Stimulated activated CD4-positive, alpha-beta T cell treated with anti-CD3 and anti-CD28 coated beads, TNF-alpha, amount 100 ng/mL, for 48 hours (primary cell): ENCODE measurements around the gene PIEZO2.

Experiments used
- DNase-seq, 3 donors: peaks; one replicate each; pipeline ENCODE4 v3.0.0-alpha.2; 2020; ENCODE audit warnings: low read depth in 3 of 3

Gene PIEZO2

DNA sequence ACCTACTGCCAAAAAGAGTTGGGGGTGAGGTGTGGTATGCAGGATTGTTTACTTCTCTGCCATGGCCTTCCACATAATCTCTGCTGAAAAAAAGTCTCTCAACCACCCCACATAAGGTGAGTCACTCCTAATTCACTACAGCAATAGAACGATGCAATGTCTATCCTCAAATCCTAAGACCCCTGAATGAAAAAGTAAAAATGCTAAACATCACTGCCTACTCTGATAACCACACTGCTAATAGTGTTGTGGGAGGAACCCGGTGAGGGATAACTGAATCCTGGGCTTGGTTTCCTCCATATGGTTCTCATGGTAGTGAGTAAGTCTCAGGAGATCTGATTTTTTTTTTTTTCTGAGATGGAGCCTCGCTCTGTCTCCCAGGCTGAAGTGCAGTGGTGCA is 252.5 kb downstream of the PIEZO2 start:
- no peak for DNase-seq

- DNase-seq: no peak
Measured at GRCh38 chr18:10895976-10896375, 253.4 kb downstream of the PIEZO2 start.

DNA sequence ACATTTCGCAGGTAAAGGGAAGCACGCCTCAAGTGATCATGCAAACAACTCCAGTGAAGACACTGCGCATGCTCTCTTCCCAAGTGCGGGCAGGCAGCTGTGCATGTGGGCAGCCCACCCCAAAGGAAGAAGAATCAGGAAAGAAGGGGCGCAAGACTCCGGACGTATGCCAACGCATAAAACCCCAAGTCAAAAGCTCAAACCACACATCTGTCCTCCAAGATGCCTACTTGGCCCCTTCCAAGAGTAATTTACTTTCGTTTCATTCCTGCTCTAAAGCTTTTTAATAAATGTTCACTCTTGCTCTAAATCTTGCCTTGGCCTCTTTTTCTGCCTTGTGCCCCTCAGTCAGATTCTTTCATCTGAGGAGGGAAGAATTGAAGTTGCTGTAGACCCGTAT is 254.9 kb downstream of the PIEZO2 start:
- DNase-seq: no peak

GRCh38 chr18:10893761-10894160 is 255.6 kb downstream of the PIEZO2 start:
- DNase-seq: no peak

DNA sequence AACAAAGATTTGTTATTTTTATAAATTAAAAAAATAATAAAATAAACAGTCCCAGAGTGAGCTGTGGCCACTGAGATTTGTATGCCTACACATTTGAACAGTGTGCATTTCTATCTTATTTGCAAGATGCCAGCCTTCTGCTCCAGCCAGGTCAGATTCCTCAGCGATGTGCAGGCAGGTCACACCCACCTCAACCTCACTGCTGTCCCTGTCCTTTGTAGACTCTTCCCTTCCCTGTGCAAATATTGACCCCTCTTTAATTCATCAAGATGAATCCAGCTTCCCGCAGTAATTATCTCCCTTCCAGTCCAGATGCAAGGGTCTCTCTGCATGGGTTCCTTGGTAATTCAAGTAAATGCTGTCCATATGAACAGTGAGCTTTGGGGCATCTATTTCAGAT is 256.2 kb downstream of the PIEZO2 start:
- no peak for DNase-seq

DNA sequence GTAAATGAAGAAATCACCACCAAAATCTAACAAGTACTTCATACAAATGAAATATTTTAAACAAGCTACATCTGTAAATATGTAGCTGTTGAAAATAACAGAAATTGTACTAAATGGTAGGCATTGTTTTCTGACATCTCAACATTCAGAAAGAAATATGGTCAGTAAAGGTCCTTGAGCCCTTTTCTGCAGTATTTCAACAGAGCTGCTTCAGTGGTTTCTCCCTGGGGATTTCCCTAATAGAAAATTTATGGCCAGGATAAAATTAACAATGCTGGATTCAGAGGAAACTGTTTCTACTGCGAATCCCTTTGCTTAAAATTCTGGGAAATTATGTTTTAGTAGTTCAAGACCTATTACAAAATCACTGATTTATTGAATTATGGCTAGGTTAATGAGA is 256.6 kb downstream of the PIEZO2 start:
- no peak for DNase-seq

GRCh38 chr18:10890022-10890421 is 259.3 kb downstream of the PIEZO2 start:
- DNase-seq: no peak

GRCh38 chr18:10878703-10879102 is 270.7 kb downstream of the PIEZO2 start:
- DNase-seq: no peak

DNA sequence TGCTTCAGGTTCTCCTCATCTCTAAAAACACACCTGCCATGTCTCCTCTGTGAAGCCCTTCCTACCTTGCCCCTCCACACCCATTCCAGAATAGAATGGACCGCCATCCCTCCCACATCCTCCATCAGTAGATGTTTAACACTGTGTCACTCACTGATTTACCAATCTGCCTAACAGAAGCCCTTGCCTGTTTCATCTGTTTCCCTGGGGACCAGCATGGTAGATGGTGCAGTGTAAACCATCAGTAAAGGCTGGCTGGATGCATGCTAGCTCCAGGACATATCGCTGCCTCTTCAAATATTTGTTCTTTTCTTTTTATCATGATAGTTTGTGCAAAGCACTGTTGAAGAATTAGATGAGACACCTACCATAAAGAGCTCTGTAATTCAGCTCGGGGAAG is 271.4 kb downstream of the PIEZO2 start:
- no peak for DNase-seq

GRCh38 chr18:10875811-10876210 is 273.6 kb downstream of the PIEZO2 start:
- no peak for DNase-seq

GRCh38 chr18:10872304-10872703 is 277.1 kb downstream of the PIEZO2 start:
- no peak for DNase-seq

GRCh38 chr18:10864722-10865121 is 284.6 kb downstream of the PIEZO2 start:
- DNase-seq: no peak

DNA sequence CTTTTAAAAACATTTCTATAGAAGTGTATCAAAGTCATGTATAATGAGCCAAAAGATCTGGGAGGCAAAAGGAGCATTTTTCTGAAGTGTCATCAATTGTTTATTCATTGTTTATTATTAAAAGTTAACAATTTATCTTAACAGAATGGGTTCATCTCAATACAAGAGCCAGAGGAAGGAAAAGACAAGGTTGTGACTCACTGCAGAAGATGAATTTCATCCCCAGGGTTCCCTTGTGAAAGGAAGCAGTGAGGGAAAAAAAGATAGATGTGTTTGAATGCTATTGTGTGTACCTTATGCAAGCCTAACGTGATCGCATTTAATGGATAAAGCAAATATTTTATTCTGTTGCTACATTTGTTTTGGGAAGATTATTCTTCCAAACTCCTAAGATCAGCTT is 286.3 kb downstream of the PIEZO2 start:
- no peak for DNase-seq

DNA sequence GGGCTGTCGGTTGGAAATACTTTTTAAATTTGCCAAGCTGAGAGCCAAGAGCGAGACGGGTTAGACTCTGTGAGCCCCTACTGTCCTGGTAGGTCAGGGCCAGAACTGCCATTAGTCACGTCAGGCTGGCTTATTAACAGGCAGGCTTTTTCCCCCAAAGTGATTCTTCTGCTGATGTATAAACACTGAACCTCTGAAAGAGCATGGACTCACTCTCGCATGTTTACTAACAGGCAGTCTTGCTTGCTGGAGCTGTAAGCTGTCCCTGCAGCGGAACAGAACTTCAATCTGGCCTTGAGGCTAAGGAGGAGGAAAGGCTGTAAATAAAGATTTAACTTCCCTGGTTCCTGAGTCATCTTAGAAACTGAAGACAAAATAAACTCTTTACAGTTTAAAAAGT is 288.4 kb downstream of the PIEZO2 start:
- DNase-seq: no peak

DNA sequence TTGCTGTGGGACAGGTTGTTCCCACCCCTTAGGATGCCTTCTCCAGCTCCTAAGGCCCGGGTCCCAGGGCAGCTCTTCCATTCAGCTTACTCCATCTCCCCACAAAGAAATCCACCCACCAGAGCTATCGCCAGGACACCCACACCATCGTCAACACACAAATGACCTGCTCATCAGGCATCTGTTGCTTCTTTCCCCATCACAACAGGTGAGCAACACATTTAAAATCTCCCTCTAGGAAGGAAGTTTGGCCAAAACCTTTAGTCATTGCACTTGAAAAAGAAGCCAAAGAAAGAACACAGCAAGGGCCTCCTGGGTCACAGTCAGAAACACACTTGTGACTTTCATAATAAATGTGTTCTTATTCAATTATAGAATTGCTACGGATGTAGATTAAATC is 289.0 kb downstream of the PIEZO2 start:
- no peak for DNase-seq

DNA sequence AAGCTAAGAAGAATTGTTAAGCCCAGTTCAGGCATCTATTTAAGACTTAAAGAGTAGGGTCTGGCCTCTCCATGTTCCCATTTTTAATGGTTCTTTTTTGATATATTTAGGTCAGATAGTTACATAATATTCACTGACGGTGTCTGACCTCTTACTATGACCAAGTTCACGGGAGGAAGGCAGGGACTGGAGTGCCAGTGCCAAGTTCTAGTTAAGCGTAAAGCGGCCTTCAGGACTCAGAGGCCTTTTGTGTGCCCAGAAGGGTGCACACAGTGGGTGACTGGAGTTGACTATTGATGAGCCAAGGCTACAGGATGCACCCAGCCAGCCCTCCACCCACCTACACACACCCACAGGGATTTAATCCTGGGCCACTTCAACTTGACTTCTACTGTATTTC is 290.9 kb downstream of the PIEZO2 start:
- no peak for DNase-seq

GRCh38 chr18:10856132-10856531 is 293.2 kb downstream of the PIEZO2 start:
- no peak for DNase-seq

- DNase-seq: no peak
Measured at GRCh38 chr18:10852385-10853303, 296.7 kb downstream of the PIEZO2 start.

DNA sequence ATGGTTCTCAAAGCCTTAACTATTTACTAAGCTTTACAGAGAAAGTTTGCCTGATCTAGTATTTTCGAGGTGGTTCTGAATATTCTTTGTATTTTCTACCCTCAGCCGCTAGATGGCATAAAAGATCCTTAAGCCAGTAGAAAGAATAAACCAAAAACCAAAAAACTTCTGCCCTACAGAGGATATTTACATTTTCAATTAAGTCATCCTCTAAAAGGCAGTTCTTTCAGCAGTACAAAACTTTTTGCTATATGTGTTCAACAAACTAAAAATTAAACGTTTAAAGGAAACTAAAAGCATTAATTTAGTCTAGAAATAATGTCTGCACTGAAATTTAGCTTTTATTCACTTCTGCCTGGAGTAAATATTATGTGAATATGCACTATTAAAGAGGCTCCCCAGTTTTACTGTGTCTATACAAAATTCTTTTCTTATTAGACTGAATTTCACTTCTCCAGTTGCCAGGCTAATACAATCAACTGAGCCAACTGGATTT is 297.5 kb downstream of the PIEZO2 start:
- DNase-seq: no peak

DNA sequence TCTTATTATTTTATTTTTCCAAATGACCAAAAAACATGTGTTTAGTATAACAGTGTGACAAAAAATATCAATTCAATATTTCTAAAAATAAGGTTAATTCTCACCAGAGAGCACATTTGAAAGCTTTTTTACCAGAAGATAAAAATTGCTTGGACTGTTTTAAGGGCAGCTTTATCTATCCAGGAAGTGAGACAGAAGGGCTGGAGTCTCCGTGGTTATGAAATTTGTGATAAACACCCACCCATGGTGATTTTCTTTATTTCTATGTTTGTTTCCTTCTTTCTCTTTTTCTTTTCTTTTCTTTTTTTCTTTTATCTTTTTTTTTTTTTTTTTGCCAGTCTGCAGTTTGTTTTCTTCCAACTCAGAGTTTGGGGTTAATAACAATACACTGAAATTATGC is 298.5 kb downstream of the PIEZO2 start:
- DNase-seq: no peak

DNA sequence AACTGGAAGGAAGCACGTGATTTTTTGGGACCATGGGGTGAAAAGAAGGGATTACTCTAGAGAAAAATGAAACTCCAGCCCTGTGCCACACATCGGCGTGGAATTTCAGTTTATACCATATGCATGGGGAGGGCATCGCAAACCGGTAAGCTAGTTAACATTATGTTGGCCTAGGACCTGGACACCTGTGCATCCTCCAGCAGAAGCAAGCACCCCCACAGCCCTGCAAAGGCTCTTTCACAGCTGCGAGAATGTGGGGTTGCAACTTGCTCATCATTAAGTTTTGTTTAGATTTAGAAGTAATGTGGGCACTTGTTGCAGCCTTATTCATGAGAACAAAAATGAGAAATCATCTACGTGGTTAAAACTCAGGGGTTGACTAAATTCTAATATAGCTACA is 299.2 kb downstream of the PIEZO2 start:
- no peak for DNase-seq

DNA sequence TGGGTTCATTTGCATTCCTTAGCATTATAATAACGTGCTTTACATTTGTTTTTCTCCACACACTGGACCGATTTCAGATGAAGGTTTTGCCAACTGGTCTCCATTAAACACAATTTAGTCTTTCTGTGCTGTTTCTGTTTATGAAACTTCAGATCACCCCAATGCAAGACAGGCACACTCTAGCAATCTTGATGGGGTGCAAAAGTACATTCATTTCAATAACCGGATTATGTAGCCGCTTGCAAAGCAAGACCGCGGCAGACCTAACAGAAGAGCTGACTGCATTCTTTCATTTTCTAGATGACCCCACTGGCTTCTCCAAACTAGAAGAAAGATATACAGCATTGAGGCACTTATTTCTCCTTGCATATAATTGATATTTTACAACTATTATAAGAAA is 301.5 kb downstream of the PIEZO2 start:
- no peak for DNase-seq

DNA sequence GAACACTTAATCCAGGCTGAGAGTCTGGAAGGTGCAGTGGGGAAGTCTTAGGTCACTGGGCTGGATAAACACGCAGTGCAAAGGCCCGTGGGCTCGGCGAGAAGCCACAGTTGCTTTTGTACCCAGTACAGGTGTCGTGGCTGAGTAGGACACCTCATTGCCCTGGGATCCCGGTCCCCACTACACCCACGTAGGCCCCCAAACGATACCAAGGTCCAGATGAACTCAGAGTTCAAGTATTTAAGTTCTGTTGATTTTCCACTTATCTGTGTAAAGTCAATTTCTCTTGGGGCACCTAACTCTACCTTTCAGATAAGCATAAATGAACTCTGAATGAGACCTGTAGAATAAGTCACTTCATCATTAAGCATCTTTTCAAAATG is 302.0 kb downstream of the PIEZO2 start:
- DNase-seq: no peak
